MG63 (cell line): ENCODE results near the gene AP2S1. TPM values are rescaled to one million over a fixed set of nuclear protein-coding genes. Genes with fewer than 3 reads are reported as not detected.
"Not testable (repeated sequence)": the region's sequence is repeated elsewhere in the genome, so short reads cannot be mapped to it uniquely, and the experiment has no call there.

Experiments
- DNase-seq: peaks from one replicate; pipeline ENCODE4 v3.0.0-alpha.2; 2020
- H3K27me3 ChIP-seq: fragments of 250-450 bp; sonication (Bioruptor Pico); 2 replicates; pipeline ENCODE4 v1.5.1; 2020; ENCODE audit warnings: mild to moderate bottlenecking, moderate library complexity
- H3K36me3 ChIP-seq: fragments of 250-450 bp; sonication (Bioruptor Pico); 2 replicates; pipeline ENCODE4 v1.5.1; 2020; ENCODE audit warnings: mild to moderate bottlenecking, moderate library complexity
- H3K4me3 ChIP-seq: fragments of 250-450 bp; sonication (Bioruptor Pico); 2 replicates; pipeline ENCODE4 v1.5.1; 2020; ENCODE audit warnings: mild to moderate bottlenecking, moderate library complexity
- H3K9me3 ChIP-seq: fragments of 250-450 bp; sonication (Bioruptor Pico); 2 replicates; pipeline ENCODE4 v1.5.1; 2020; ENCODE audit warnings: mild to moderate bottlenecking, moderate library complexity
- total RNA-seq: library from RNA; depleted of rRNA; stranded (reverse); fragments of >200 nt; shearing (Covaris generic); gene quantifications from 2 replicates; pipeline ENCODE4 v1.2.3, GENCODE V29; 2014; ENCODE audit warnings: low replicate concordance

Gene AP2S1
- total RNA-seq, 1 experiment from 2014 or later = 390 TPM

- no peak for DNase-seq
- H3K36me3 ChIP-seq = no peaks in the 10 kb centered on the region
- no peaks in the 10 kb centered on the region for H3K27me3 ChIP-seq
- H3K4me3 ChIP-seq = no peak overlapping the region
- H3K9me3 ChIP-seq = no peaks in the 10 kb centered on the region
Observed at GRCh38 chr19:46825731-46826055, 25.0 kb downstream of the AP2S1 start.

- DNase-seq = no peak
- H3K9me3 ChIP-seq = no peaks in the 10 kb centered on the region
- H3K4me3 ChIP-seq = no peak overlapping the region
- H3K27me3 ChIP-seq = no peaks in the 10 kb centered on the region
- no peaks in the 10 kb centered on the region for H3K36me3 ChIP-seq
Observed at GRCh38 chr19:46824890-46825730, 25.5 kb downstream of the AP2S1 start.

- no peaks in the 10 kb centered on the region for H3K27me3 ChIP-seq
- no peaks in the 10 kb centered on the region for H3K9me3 ChIP-seq
- no peaks in the 10 kb centered on the region for H3K36me3 ChIP-seq
- H3K4me3 ChIP-seq = no peak overlapping the region
- no peak for DNase-seq
Observed at GRCh38 chr19:46823049-46823448, 27.6 kb downstream of the AP2S1 start.

- not testable (repeated sequence) for H3K27me3 ChIP-seq, DNase-seq, H3K36me3 ChIP-seq, H3K9me3 ChIP-seq, H3K4me3 ChIP-seq
Observed at GRCh38 chr19:46822410-46822787, 28.2 kb downstream of the AP2S1 start.

GRCh38 chr19:46821512-46822409 is 28.9 kb downstream of the AP2S1 start:
- H3K4me3 ChIP-seq = no peak overlapping the region
- no peaks in the 10 kb centered on the region for H3K36me3 ChIP-seq
- no peak for DNase-seq
- H3K27me3 ChIP-seq = no peaks in the 10 kb centered on the region
- no peaks in the 10 kb centered on the region for H3K9me3 ChIP-seq

- DNase-seq = peak; percentile 29
- Histone ChIP-seq H3K9me3 (no peaks in the 10 kb centered on the region), H3K27me3 (no peaks in the 10 kb centered on the region), H3K4me3 (no peak overlapping the region), H3K36me3 (no peaks in the 10 kb centered on the region)
Observed at GRCh38 chr19:46818812-46819211, 31.8 kb downstream of the AP2S1 start.

GRCh38 chr19:46815833-46816627 is 34.6 kb downstream of the AP2S1 start:
- no peak for DNase-seq
- no peaks in the 10 kb centered on the region for H3K27me3 ChIP-seq
- no peak overlapping the region for H3K4me3 ChIP-seq
- H3K36me3 ChIP-seq = no peaks in the 10 kb centered on the region
- H3K9me3 ChIP-seq = no peaks in the 10 kb centered on the region

GRCh38 chr19:46813839-46814358 is 36.7 kb downstream of the AP2S1 start:
- Histone ChIP-seq H3K9me3 (no peaks in the 10 kb centered on the region), H3K4me3 (no peak overlapping the region), H3K36me3 (no peaks in the 10 kb centered on the region), H3K27me3 (no peaks in the 10 kb centered on the region)
- no peak for DNase-seq

- DNase-seq = no peak
- no peak overlapping the region for H3K4me3 ChIP-seq
- no peaks in the 10 kb centered on the region for H3K27me3 ChIP-seq
- no peaks in the 10 kb centered on the region for H3K9me3 ChIP-seq
- no peaks in the 10 kb centered on the region for H3K36me3 ChIP-seq
Observed at GRCh38 chr19:46812977-46813838, 37.4 kb downstream of the AP2S1 start.

- Histone ChIP-seq H3K9me3 (no peaks in the 10 kb centered on the region), H3K4me3 (no peak overlapping the region), H3K27me3 (no peaks in the 10 kb centered on the region), H3K36me3 (no peaks in the 10 kb centered on the region)
- DNase-seq = no peak
Observed at GRCh38 chr19:46809534-46810272, 40.9 kb downstream of the AP2S1 start.

- no peak for DNase-seq
- H3K27me3 ChIP-seq = no peaks in the 10 kb centered on the region
- no peak overlapping the region for H3K4me3 ChIP-seq
- H3K36me3 ChIP-seq = no peaks in the 10 kb centered on the region
- H3K9me3 ChIP-seq = no peaks in the 10 kb centered on the region
Observed at GRCh38 chr19:46806656-46807055, 44.0 kb downstream of the AP2S1 start.

- DNase-seq, H3K27me3 ChIP-seq, H3K36me3 ChIP-seq, H3K9me3 ChIP-seq, H3K4me3 ChIP-seq: not testable (repeated sequence)
Observed at GRCh38 chr19:46804432-46804831, 46.2 kb downstream of the AP2S1 start.

- Histone ChIP-seq H3K4me3 (no peak overlapping the region), H3K27me3 (no peaks in the 10 kb centered on the region), H3K9me3 (no peaks in the 10 kb centered on the region), H3K36me3 (no peaks in the 10 kb centered on the region)
- no peak for DNase-seq
Observed at GRCh38 chr19:46803555-46803954, 47.1 kb downstream of the AP2S1 start.

GRCh38 chr19:46802152-46802551 is 48.5 kb downstream of the AP2S1 start:
- Histone ChIP-seq H3K9me3 (no peaks in the 10 kb centered on the region), H3K36me3 (no peaks in the 10 kb centered on the region), H3K27me3 (no peaks in the 10 kb centered on the region), H3K4me3 (no peak overlapping the region)
- no peak for DNase-seq

GRCh38 chr19:46798713-46799112 is 51.9 kb downstream of the AP2S1 start:
- H3K9me3 ChIP-seq = no peaks in the 10 kb centered on the region
- no peaks in the 10 kb centered on the region for H3K36me3 ChIP-seq
- no peaks in the 10 kb centered on the region for H3K27me3 ChIP-seq
- no peak for DNase-seq
- no peak overlapping the region for H3K4me3 ChIP-seq
